K562 (cell line): ENCODE data around the gene COQ2. TPM values are rescaled to one million over a fixed set of nuclear protein-coding genes. Genes with fewer than 3 reads are reported as not detected.

Source experiments
- CBX5 ChIP-seq: IDR thresholded peaks from 2 replicates; pipeline ENCODE4 v1.6.1; 2014; ENCODE audit warnings: low read depth, borderline replicate concordance
- FOXK2 ChIP-seq, 2 experiments: fragments of 450-650 bp; IDR thresholded peaks in 1 of 2; conservative IDR thresholded peaks in 1 of 2; 2 replicates each; pipeline ENCODE4 v1.6.1; 2016; ENCODE audit warnings: low read depth in 2 of 2, mild to moderate bottlenecking in 1 of 2
- LCOR ChIP-seq: sonication (generic); formaldehyde crosslinking; IDR thresholded peaks from 2 replicates; pipeline ENCODE4 v1.8.0; 2022; ENCODE audit warnings: mild to moderate bottlenecking, missing genetic modification reagents
- NONO ChIP-seq, 2 experiments: fragments of 200-400 bp in 1 of 2; fragments of 450-650 bp in 1 of 2; formaldehyde crosslinking in 1 of 2; IDR thresholded peaks; 2 replicates each; pipeline ENCODE4 v1.6.1; 2017; ENCODE audit warnings: low read depth in 2 of 2, mild to moderate bottlenecking in 2 of 2, moderate library complexity in 2 of 2, low read length in 1 of 2
- NR2C2 ChIP-seq, 2 experiments: fragments of 200-800 bp in 1 of 2; sonication (Bioruptor generic) in 1 of 2; sonication (generic) in 1 of 2; formaldehyde crosslinking in 1 of 2; IDR thresholded peaks; 2 replicates each; pipeline versions ENCODE4 v1.6.1 to v1.8.0; 2016 to 2022; ENCODE audit warnings: mild to moderate bottlenecking in 1 of 2, missing compliant biosample characterization in 1 of 2, missing genetic modification characterization in 1 of 2, missing genetic modification reagents in 1 of 2
- PHB2 ChIP-seq: fragments of 450-650 bp; IDR thresholded peaks from 2 replicates; pipeline ENCODE4 v1.6.1; 2017; ENCODE audit warnings: low read depth
- PHTF2 ChIP-seq: fragments of 250-450 bp; sonication (Bioruptor Pico); IDR thresholded peaks from 2 replicates; pipeline ENCODE4 v1.5.0; 2021; ENCODE audit warnings: mild to moderate bottlenecking
- RBBP5 ChIP-seq: fragments of 200-600 bp; sonication (generic); IDR thresholded peaks from 2 replicates; pipeline ENCODE4 v1.6.1; 2012; ENCODE audit warnings: borderline replicate concordance, mild to moderate bottlenecking, low read length, control low read depth, inconsistent platforms; ENCODE audit not compliant: insufficient read depth, poor library complexity, severe bottlenecking
- SPI1 ChIP-seq: IDR thresholded peaks from 2 replicates; pipeline ENCODE4 v1.6.1; 2011; ENCODE audit warnings: low read depth, low read length, control low read depth, borderline replicate concordance
- ZNF143 ChIP-seq: sonication (generic); formaldehyde crosslinking; IDR thresholded peaks from 2 replicates; pipeline ENCODE4 v1.9.0; 2022; ENCODE audit warnings: mild to moderate bottlenecking, missing genetic modification reagents
- ZNF431 ChIP-seq: sonication (generic); formaldehyde crosslinking; IDR thresholded peaks from 2 replicates; pipeline ENCODE4 v1.8.0; 2022; ENCODE audit warnings: mild to moderate bottlenecking, missing genetic modification reagents
- ZNF551 ChIP-seq: fragments of 250-450 bp; sonication (Bioruptor Pico); IDR thresholded peaks from 2 replicates; pipeline ENCODE4 v1.5.0; 2021; ENCODE audit warnings: mild to moderate bottlenecking, moderate library complexity
- polyA plus RNA-seq, 8 experiments: library from polyadenylated mRNA; depleted of rRNA in 4 of 8; stranded (reverse) in 5 of 8; unstranded in 3 of 8; fragments of >200 nt; fragmentation: Nextera tagmentation in 2 of 8; fragmentation: Illumina TruSeq in 1 of 8; extraction: Ambion mirVana in 2 of 8; extraction: Trizol in 1 of 8; gene quantifications; 2 replicates each; pipeline versions ENCODE4 v1.2.1 to v1.2.3, GENCODE V29; 2011 to 2014; ENCODE audit warnings: inconsistent platforms in 1 of 8, missing spikeins in 1 of 8
- total RNA-seq, 7 experiments: library from RNA; depleted of rRNA in 6 of 7; stranded (reverse); fragments of >200 nt in 6 of 7; fragmentation: Illumina TruSeq in 2 of 7; extraction: Trizol in 2 of 7; gene quantifications; 2 replicates each; pipeline versions ENCODE4 v1.2.1 to v1.2.3, GENCODE V29; 2011 to 2021; ENCODE audit warnings: low replicate concordance in 1 of 7
- TF ChIP-seq, protein P1 (sequence below): fragments of 450-650 bp; formaldehyde crosslinking; IDR thresholded peaks from 2 replicates; pipeline ENCODE4 v1.4.0; 2022; ENCODE audit warnings: missing genetic modification characterization
- TF ChIP-seq, protein P2 (sequence below), 3 experiments: IDR thresholded peaks in 2 of 3; conservative IDR thresholded peaks in 1 of 3; 2 replicates each; pipeline ENCODE4 v1.5.1; 2011 to 2012; ENCODE audit warnings: low read length in 3 of 3, mild to moderate bottlenecking in 3 of 3, control low read depth in 2 of 3, improper control_type of control experiment in 1 of 3, inconsistent platforms in 1 of 3, low read depth in 1 of 3, mixed read lengths in 1 of 3, moderate library complexity in 1 of 3; ENCODE audit not compliant: insufficient read depth in 2 of 3
- TF ChIP-seq, protein P3 (sequence below): IDR thresholded peaks from 2 replicates; pipeline ENCODE4 v1.6.1; 2011; ENCODE audit not compliant: insufficient read length; ENCODE audit errors: extremely low read depth
- TF ChIP-seq, protein P4 (sequence below): sonication (generic); formaldehyde crosslinking; IDR thresholded peaks from 2 replicates; pipeline ENCODE4 v1.8.0; 2022; ENCODE audit warnings: missing genetic modification reagents, mild to moderate bottlenecking, moderate library complexity, borderline replicate concordance
- TF ChIP-seq, protein P5 (sequence below): sonication (generic); formaldehyde crosslinking; IDR thresholded peaks from 2 replicates; pipeline ENCODE4 v1.8.1; 2023; ENCODE audit warnings: mild to moderate bottlenecking, missing genetic modification reagents

Gene COQ2
- total and polyA plus RNA-seq, 9 of the 15 experiments (the other 6 are each of a cell fraction or from before 2014, with no cell fraction given), result 1.9 to 13.5 (median 11.8) TPM

DNA sequence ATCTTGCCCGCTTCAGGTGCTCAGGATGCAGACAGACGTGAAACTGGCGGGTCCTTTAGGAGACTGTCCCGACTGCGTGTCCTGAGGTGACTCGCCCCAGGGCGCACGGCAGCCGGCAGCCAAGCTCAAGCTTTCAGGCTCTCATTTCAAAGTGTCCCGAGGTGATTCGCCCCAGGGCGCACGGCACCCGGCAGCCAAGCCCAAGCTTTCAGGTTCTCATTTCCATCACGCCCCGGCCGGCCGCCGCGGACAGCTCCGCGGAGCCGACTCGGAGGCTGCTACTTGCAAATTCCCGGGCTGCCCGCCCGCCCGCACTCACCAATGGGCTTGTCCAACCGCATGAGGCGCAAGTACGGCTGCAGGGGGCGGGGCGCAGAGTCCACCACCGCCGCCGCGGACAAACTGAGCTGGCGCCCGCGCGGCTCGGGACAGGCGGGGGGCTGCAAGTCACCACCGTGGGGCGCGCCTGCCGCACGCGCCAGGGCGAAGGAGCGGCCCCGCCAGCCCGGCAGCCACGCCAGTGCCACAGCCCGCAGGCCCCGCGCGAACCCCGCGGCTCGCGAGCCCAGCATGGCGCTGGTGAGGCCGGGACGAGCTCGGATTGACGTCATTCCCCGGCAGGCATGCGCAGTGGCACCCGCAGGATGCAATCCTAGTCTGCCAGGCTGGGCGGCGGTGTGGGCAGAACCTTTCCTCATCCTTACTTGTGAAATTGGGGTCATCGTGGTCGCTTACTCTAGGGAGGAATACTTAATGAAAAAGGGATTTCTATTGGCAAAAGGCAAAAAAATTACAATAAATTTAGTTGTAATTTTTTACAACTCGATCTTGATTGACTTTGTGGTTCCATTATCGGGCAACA lies at the start of gene COQ2 (continued):
- TF ChIP-seq, protein P1, sequence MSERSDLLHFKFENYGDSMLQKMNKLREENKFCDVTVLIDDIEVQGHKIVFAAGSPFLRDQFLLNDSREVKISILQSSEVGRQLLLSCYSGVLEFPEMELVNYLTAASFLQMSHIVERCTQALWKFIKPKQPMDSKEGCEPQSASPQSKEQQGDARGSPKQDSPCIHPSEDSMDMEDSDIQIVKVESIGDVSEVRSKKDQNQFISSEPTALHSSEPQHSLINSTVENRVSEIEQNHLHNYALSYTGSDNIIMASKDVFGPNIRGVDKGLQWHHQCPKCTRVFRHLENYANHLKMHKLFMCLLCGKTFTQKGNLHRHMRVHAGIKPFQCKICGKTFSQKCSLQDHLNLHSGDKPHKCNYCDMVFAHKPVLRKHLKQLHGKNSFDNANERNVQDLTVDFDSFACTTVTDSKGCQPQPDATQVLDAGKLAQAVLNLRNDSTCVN, result no peak
- TF ChIP-seq, protein P2, sequence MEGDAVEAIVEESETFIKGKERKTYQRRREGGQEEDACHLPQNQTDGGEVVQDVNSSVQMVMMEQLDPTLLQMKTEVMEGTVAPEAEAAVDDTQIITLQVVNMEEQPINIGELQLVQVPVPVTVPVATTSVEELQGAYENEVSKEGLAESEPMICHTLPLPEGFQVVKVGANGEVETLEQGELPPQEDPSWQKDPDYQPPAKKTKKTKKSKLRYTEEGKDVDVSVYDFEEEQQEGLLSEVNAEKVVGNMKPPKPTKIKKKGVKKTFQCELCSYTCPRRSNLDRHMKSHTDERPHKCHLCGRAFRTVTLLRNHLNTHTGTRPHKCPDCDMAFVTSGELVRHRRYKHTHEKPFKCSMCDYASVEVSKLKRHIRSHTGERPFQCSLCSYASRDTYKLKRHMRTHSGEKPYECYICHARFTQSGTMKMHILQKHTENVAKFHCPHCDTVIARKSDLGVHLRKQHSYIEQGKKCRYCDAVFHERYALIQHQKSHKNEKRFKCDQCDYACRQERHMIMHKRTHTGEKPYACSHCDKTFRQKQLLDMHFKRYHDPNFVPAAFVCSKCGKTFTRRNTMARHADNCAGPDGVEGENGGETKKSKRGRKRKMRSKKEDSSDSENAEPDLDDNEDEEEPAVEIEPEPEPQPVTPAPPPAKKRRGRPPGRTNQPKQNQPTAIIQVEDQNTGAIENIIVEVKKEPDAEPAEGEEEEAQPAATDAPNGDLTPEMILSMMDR (IDR thresholded peaks at IDR 0.05 in 2 of 3, conservative IDR thresholded peaks at IDR 0.05 in 1 of 3; ENCODE audit: insufficient read depth in 2 of 3, low read depth in 1 of 3, low read length in 3 of 3), result peak; percentile 23 to 45 (median 34); a peak in 4 of 6 replicates
- TF ChIP-seq ZNF551 (CRISPR knock-in tag) (no peak), ZNF143 (CRISPR knock-in tag) (no peak), RBBP5 (no peak), CBX5 (no peak), LCOR (CRISPR knock-in tag) (peak; percentile 60), PHTF2 (no peak), NONO (IDR thresholded peaks at IDR 0.05; ENCODE audit: low read depth in 2 of 2, low read length in 1 of 2) (peak; percentile 88 to 96), FOXK2 (conservative IDR thresholded peaks at IDR 0.05 in 1 of 2, IDR thresholded peaks at IDR 0.05 in 1 of 2; ENCODE audit: low read depth in 2 of 2) (no peak), SPI1 (no peak), NR2C2 (CRISPR knock-in tag; IDR thresholded peaks at IDR 0.05) (peak; percentile 86), NR2C2 (tag; IDR thresholded peaks at IDR 0.05) (peak; percentile 52; the same call in 1 of the 2 replicates), PHB2 (no peak), ZNF431 (CRISPR knock-in tag) (no peak)
- TF ChIP-seq, protein P3, sequence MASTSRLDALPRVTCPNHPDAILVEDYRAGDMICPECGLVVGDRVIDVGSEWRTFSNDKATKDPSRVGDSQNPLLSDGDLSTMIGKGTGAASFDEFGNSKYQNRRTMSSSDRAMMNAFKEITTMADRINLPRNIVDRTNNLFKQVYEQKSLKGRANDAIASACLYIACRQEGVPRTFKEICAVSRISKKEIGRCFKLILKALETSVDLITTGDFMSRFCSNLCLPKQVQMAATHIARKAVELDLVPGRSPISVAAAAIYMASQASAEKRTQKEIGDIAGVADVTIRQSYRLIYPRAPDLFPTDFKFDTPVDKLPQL, result no peak
- TF ChIP-seq, protein P4, sequence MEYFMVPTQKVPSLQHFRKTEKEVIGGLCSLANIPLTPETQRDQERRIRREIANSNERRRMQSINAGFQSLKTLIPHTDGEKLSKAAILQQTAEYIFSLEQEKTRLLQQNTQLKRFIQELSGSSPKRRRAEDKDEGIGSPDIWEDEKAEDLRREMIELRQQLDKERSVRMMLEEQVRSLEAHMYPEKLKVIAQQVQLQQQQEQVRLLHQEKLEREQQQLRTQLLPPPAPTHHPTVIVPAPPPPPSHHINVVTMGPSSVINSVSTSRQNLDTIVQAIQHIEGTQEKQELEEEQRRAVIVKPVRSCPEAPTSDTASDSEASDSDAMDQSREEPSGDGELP (CRISPR knock-in tag), result peak; percentile 73; the same call in 1 of the 2 replicates
- TF ChIP-seq, protein P5, sequence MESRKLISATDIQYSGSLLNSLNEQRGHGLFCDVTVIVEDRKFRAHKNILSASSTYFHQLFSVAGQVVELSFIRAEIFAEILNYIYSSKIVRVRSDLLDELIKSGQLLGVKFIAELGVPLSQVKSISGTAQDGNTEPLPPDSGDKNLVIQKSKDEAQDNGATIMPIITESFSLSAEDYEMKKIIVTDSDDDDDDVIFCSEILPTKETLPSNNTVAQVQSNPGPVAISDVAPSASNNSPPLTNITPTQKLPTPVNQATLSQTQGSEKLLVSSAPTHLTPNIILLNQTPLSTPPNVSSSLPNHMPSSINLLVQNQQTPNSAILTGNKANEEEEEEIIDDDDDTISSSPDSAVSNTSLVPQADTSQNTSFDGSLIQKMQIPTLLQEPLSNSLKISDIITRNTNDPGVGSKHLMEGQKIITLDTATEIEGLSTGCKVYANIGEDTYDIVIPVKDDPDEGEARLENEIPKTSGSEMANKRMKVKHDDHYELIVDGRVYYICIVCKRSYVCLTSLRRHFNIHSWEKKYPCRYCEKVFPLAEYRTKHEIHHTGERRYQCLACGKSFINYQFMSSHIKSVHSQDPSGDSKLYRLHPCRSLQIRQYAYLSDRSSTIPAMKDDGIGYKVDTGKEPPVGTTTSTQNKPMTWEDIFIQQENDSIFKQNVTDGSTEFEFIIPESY (CRISPR knock-in tag), result peak; percentile 75; the same call in 1 of the 2 replicates
